Liver (tissue), 3 donors: ENCODE data around the gene FBN1.

Experiments used
- FOXA1 ChIP-seq: IDR thresholded peaks from 2 replicates; pipeline ENCODE4 v1.6.1; 2016; ENCODE audit warnings: antibody characterized with exemption
- JUND ChIP-seq, 2 donors: IDR thresholded peaks; 2 replicates each; pipeline ENCODE4 v1.6.1; 2016; ENCODE audit warnings: antibody characterized with exemption in 2 of 2
- RAD21 ChIP-seq, 2 donors: IDR thresholded peaks; 2 replicates each; pipeline ENCODE4 v1.6.1; 2016; ENCODE audit warnings: antibody characterized with exemption in 2 of 2, mild to moderate bottlenecking in 2 of 2
- SP1 ChIP-seq: IDR thresholded peaks from 2 replicates; pipeline ENCODE4 v1.6.1; 2018; ENCODE audit warnings: antibody characterized with exemption, mild to moderate bottlenecking
- TAF1 ChIP-seq: conservative IDR thresholded peaks from 2 replicates; pipeline ENCODE4 v1.6.1; 2016; ENCODE audit warnings: antibody characterized with exemption, mild to moderate bottlenecking
- YY1 ChIP-seq: IDR thresholded peaks from 2 replicates; pipeline ENCODE4 v1.6.1; 2016; ENCODE audit warnings: antibody characterized with exemption, mild to moderate bottlenecking
- TF ChIP-seq, protein P1 (sequence below): fragments of 150-350 bp; IDR thresholded peaks from 2 replicates; pipeline ENCODE4 v1.5.1; 2017; ENCODE audit warnings: improper control_type of control experiment, low read depth, low read length; ENCODE audit not compliant: missing input control
- TF ChIP-seq, protein P2 (sequence below): IDR thresholded peaks from 2 replicates; pipeline ENCODE4 v1.6.1; 2016; ENCODE audit warnings: antibody characterized with exemption, mild to moderate bottlenecking
- TF ChIP-seq, protein P3 (sequence below): IDR thresholded peaks from 2 replicates; pipeline ENCODE4 v1.6.1; 2016; ENCODE audit warnings: antibody characterized with exemption
- TF ChIP-seq, protein P4 (sequence below): IDR thresholded peaks from 2 replicates; pipeline ENCODE4 v1.6.1; 2016; ENCODE audit warnings: antibody characterized with exemption
- TF ChIP-seq, protein P5 (sequence below): IDR thresholded peaks from 2 replicates; pipeline ENCODE4 v1.6.1; 2016; ENCODE audit warnings: antibody characterized with exemption
- donor health status: healthy.
- donor health status: healthy.

DNA sequence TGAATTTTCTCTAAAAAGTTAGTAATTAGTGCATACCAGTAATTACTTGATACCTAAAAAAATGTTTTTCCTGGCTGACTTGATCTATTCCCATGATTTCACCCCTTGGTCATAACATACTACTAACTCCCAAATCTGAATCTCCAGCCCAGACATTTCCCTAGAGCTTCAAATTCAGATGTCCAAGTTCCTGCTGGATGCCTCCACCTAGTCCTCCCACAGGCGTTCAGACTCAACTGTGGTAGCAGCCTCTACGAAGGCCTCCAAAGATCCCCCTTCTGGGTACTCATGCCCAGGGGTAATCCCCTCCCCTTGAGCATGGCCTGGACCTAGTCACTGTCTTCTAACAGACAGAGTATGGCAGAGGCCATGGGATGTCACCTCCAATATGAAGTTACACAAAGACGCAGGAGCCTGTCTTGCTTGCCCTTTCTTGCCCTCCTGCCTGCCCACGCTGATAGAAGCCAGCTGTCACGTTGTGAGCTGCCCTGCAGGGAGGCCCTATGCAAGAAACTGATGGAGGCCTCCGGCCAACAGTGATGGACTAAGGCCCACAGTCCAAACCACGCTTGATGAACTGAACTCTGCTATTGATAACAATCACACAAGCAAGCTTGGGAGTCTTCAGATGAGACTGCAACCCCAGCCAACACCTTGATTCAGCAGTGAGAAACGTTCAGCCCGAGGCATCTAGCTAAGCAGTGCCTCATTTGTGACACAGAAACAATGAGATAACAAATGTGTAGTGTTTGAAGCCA, 8.6 kb upstream of the FBN1 start:
- TF ChIP-seq, protein P1, sequence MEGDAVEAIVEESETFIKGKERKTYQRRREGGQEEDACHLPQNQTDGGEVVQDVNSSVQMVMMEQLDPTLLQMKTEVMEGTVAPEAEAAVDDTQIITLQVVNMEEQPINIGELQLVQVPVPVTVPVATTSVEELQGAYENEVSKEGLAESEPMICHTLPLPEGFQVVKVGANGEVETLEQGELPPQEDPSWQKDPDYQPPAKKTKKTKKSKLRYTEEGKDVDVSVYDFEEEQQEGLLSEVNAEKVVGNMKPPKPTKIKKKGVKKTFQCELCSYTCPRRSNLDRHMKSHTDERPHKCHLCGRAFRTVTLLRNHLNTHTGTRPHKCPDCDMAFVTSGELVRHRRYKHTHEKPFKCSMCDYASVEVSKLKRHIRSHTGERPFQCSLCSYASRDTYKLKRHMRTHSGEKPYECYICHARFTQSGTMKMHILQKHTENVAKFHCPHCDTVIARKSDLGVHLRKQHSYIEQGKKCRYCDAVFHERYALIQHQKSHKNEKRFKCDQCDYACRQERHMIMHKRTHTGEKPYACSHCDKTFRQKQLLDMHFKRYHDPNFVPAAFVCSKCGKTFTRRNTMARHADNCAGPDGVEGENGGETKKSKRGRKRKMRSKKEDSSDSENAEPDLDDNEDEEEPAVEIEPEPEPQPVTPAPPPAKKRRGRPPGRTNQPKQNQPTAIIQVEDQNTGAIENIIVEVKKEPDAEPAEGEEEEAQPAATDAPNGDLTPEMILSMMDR, result no peak
- TF ChIP-seq, protein P2, sequence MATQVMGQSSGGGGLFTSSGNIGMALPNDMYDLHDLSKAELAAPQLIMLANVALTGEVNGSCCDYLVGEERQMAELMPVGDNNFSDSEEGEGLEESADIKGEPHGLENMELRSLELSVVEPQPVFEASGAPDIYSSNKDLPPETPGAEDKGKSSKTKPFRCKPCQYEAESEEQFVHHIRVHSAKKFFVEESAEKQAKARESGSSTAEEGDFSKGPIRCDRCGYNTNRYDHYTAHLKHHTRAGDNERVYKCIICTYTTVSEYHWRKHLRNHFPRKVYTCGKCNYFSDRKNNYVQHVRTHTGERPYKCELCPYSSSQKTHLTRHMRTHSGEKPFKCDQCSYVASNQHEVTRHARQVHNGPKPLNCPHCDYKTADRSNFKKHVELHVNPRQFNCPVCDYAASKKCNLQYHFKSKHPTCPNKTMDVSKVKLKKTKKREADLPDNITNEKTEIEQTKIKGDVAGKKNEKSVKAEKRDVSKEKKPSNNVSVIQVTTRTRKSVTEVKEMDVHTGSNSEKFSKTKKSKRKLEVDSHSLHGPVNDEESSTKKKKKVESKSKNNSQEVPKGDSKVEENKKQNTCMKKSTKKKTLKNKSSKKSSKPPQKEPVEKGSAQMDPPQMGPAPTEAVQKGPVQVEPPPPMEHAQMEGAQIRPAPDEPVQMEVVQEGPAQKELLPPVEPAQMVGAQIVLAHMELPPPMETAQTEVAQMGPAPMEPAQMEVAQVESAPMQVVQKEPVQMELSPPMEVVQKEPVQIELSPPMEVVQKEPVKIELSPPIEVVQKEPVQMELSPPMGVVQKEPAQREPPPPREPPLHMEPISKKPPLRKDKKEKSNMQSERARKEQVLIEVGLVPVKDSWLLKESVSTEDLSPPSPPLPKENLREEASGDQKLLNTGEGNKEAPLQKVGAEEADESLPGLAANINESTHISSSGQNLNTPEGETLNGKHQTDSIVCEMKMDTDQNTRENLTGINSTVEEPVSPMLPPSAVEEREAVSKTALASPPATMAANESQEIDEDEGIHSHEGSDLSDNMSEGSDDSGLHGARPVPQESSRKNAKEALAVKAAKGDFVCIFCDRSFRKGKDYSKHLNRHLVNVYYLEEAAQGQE, result no peak
- no peak for TF ChIP-seq SP1
- TF ChIP-seq FOXA1, result no peak
- TF ChIP-seq TAF1, result no peak
- TF ChIP-seq, protein P3, sequence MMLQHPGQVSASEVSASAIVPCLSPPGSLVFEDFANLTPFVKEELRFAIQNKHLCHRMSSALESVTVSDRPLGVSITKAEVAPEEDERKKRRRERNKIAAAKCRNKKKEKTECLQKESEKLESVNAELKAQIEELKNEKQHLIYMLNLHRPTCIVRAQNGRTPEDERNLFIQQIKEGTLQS, result no peak
- no peak for TF ChIP-seq YY1
- TF ChIP-seq RAD21 (IDR thresholded peaks at IDR 0.05), result no peak
- TF ChIP-seq, protein P4, sequence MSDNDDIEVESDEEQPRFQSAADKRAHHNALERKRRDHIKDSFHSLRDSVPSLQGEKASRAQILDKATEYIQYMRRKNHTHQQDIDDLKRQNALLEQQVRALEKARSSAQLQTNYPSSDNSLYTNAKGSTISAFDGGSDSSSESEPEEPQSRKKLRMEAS, result no peak
- TF ChIP-seq, protein P5, sequence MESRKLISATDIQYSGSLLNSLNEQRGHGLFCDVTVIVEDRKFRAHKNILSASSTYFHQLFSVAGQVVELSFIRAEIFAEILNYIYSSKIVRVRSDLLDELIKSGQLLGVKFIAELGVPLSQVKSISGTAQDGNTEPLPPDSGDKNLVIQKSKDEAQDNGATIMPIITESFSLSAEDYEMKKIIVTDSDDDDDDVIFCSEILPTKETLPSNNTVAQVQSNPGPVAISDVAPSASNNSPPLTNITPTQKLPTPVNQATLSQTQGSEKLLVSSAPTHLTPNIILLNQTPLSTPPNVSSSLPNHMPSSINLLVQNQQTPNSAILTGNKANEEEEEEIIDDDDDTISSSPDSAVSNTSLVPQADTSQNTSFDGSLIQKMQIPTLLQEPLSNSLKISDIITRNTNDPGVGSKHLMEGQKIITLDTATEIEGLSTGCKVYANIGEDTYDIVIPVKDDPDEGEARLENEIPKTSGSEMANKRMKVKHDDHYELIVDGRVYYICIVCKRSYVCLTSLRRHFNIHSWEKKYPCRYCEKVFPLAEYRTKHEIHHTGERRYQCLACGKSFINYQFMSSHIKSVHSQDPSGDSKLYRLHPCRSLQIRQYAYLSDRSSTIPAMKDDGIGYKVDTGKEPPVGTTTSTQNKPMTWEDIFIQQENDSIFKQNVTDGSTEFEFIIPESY, result no peak
- TF ChIP-seq JUND (IDR thresholded peaks at IDR 0.05), result no peak
